Neural cell (in vitro differentiated cells): ENCODE data around the gene SPOP. TPM values are rescaled to one million over a fixed set of nuclear protein-coding genes. Genes with fewer than 3 reads are reported as not detected.

Experiments used
- H2AFZ ChIP-seq: fragments of 200-600, 300-800 bp; sonication (generic), shearing (Covaris generic); 2 replicates; pipeline ENCODE4 v1.6.0; 2014; ENCODE audit warnings: low read depth, mild to moderate bottlenecking, antibody characterized with exemption, low read length, moderate library complexity
- H3F3A ChIP-seq: fragments of 200-600 bp; shearing (Covaris generic); 2 replicates; pipeline ENCODE4 v1.6.1; 2016; ENCODE audit warnings: mild to moderate bottlenecking, moderate library complexity, mixed read lengths, antibody characterized with exemption, low read length; ENCODE audit not compliant: insufficient read depth, poor library complexity, severe bottlenecking
- H3K27ac ChIP-seq: fragments of 200-600, 300-800 bp; sonication (generic), shearing (Covaris generic); 2 replicates; pipeline ENCODE4 v1.5.1; 2014; ENCODE audit warnings: mild to moderate bottlenecking, low read length, moderate library complexity
- H3K27me3 ChIP-seq: fragments of 300-800, 200-600 bp; sonication (generic), shearing (Covaris generic); 2 replicates; pipeline ENCODE4 v1.6.0; 2014; ENCODE audit warnings: mild to moderate bottlenecking, low read depth, low read length, moderate library complexity; ENCODE audit not compliant: insufficient read depth
- H3K36me3 ChIP-seq: fragments of 300-800, 200-600 bp; sonication (generic), shearing (Covaris generic); 2 replicates; pipeline ENCODE4 v1.5.1; 2014; ENCODE audit warnings: mild to moderate bottlenecking, antibody characterized with exemption, low read length, moderate library complexity; ENCODE audit not compliant: insufficient read depth
- H3K4me2 ChIP-seq: fragments of 300-800, 200-600 bp; sonication (generic), shearing (Covaris generic); 2 replicates; pipeline ENCODE4 v1.6.0; 2014; ENCODE audit warnings: mild to moderate bottlenecking, low read length
- H3K4me3 ChIP-seq: fragments of 300-800, 200-600 bp; sonication (generic), shearing (Covaris generic); 2 replicates; pipeline ENCODE4 v1.5.1; 2014; ENCODE audit warnings: mild to moderate bottlenecking, low read length, moderate library complexity
- H3K79me2 ChIP-seq: fragments of 200-600 bp; shearing (Covaris generic); replicated peaks from 2 replicates; pipeline ENCODE4 v1.6.0; 2014; ENCODE audit warnings: mild to moderate bottlenecking, low read length, moderate library complexity; ENCODE audit not compliant: insufficient read depth
- H3K9ac ChIP-seq: fragments of 300-800, 200-600 bp; sonication (generic), shearing (Covaris generic); 2 replicates; pipeline ENCODE4 v1.6.1; 2016; ENCODE audit warnings: mild to moderate bottlenecking, low read length, mixed read lengths
- H3K9me2 ChIP-seq: fragments of 200-600 bp; shearing (Covaris generic); 2 replicates; pipeline ENCODE4 v1.6.1; 2016; ENCODE audit warnings: mild to moderate bottlenecking, low read length, mixed read lengths; ENCODE audit not compliant: insufficient read depth
- H3K9me3 ChIP-seq: fragments of 200-600, 300-800 bp; sonication (generic), shearing (Covaris generic); 2 replicates; pipeline ENCODE4 v1.6.1; 2016; ENCODE audit warnings: mild to moderate bottlenecking, mixed run types, low read length, moderate library complexity, mixed read lengths
- H4K20me1 ChIP-seq: fragments of 200-600 bp; shearing (Covaris generic); 2 replicates; pipeline ENCODE4 v1.6.1; 2016; ENCODE audit warnings: mild to moderate bottlenecking, mixed run types; ENCODE audit not compliant: insufficient read depth
- EP300 ChIP-seq: fragments of 450-650 bp; conservative IDR thresholded peaks from 2 replicates; pipeline ENCODE4 v1.6.1; 2014; ENCODE audit warnings: antibody characterized with exemption, mild to moderate bottlenecking, moderate library complexity; ENCODE audit not compliant: poor library complexity, severe bottlenecking
- EZH2 ChIP-seq: fragments of 200-600, 300-800 bp; shearing (Covaris generic), sonication (generic); IDR thresholded peaks from 2 replicates; pipeline ENCODE4 v1.6.1; 2014; ENCODE audit warnings: antibody characterized with exemption, low read length, borderline replicate concordance, mild to moderate bottlenecking; ENCODE audit not compliant: insufficient read depth, poor library complexity, severe bottlenecking
- MXI1 ChIP-seq: fragments of 450-650 bp; conservative IDR thresholded peaks from 2 replicates; pipeline ENCODE4 v1.6.1; 2014; ENCODE audit warnings: antibody characterized with exemption, mild to moderate bottlenecking; ENCODE audit not compliant: poor library complexity, severe bottlenecking
- POLR2AphosphoS5 ChIP-seq: IDR thresholded peaks from 2 replicates; pipeline ENCODE4 v1.6.1; 2012
- RAD21 ChIP-seq: fragments of 450-650 bp; conservative IDR thresholded peaks from 2 replicates; pipeline ENCODE4 v1.6.1; 2014; ENCODE audit warnings: antibody characterized with exemption, mild to moderate bottlenecking, moderate library complexity
- SMC3 ChIP-seq: fragments of 450-650 bp; conservative IDR thresholded peaks from 2 replicates; pipeline ENCODE4 v1.6.1; 2014; ENCODE audit warnings: antibody characterized with exemption, mild to moderate bottlenecking, moderate library complexity; ENCODE audit not compliant: poor library complexity
- TAF1 ChIP-seq: IDR thresholded peaks from 2 replicates; pipeline ENCODE4 v1.6.1; 2012; ENCODE audit warnings: low read depth
- polyA plus RNA-seq: library from polyadenylated mRNA; depleted of rRNA; stranded (reverse); fragments of >200 nt; gene quantifications from 2 replicates; pipeline ENCODE4 v1.2.3, GENCODE V29; 2014
- TF ChIP-seq, protein P1 (sequence below): fragments of 450-650 bp; IDR thresholded peaks from 2 replicates; pipeline ENCODE4 v1.5.1; 2014; ENCODE audit warnings: antibody characterized with exemption, mild to moderate bottlenecking, moderate library complexity; ENCODE audit not compliant: poor library complexity, severe bottlenecking
- TF ChIP-seq, protein P2 (sequence below): IDR thresholded peaks from 2 replicates; pipeline ENCODE4 v1.6.1; 2012; ENCODE audit warnings: borderline replicate concordance

The SPOP gene
- polyA plus RNA-seq, 1 donor from 2014 or later, result 71.9 TPM

DNA sequence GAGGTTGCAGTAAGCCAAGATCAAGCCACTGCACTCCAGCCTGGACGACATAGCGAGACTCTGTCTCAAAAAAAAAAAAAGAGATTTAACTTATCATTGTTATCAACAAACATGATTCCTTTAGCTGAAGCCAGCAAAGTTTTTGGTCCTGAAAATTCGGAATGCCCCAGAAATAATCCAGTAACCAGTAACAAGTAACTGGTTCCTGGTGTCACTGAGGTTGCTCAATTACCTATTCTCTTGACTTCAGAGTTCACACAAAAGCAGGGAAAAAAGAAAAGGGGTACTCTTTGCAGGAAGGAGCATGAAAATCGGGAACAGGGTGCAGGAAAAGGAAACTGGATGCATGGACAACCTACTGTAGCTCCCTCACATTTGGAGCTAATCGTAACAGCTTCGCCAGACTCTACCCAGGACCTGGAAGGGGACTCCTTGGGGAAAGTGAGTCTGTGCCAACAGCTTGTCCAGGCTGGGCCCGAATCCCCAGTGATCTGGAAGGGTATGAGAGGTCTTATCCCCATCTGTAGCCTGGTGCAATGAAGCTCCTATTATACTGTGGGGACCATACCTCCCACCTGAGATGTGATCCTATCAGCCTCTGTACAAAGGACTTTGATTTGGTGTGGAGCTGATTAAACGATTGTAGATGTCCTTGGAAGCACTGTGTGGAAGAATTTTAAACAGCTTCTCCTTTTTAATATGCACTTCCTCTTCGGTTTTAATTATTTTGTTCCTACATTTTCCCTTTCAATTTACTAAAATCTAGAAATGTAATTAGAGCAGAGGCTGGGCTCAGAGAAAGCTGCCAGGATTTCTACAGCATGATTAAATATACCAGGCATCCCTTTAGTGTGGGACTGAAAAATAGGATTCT, 3.4 kb upstream of the SPOP start:
- Histone ChIP-seq H3K79me2 (peaks cover 9% of the 10 kb centered on the region), H4K20me1 (no peaks in the 10 kb centered on the region), H2AFZ (no peak overlapping the region), H3K9me3 (no peaks in the 10 kb centered on the region), H3K4me3 (no peak overlapping the region), H3K27me3 (no peaks in the 10 kb centered on the region), H3K9me2 (no peaks in the 10 kb centered on the region), H3K9ac (no peak overlapping the region), H3F3A (no peaks in the 10 kb centered on the region), H3K36me3 (no peaks in the 10 kb centered on the region), H3K27ac (no peak overlapping the region), H3K4me2 (no peak overlapping the region)
- TF ChIP-seq, protein P1, sequence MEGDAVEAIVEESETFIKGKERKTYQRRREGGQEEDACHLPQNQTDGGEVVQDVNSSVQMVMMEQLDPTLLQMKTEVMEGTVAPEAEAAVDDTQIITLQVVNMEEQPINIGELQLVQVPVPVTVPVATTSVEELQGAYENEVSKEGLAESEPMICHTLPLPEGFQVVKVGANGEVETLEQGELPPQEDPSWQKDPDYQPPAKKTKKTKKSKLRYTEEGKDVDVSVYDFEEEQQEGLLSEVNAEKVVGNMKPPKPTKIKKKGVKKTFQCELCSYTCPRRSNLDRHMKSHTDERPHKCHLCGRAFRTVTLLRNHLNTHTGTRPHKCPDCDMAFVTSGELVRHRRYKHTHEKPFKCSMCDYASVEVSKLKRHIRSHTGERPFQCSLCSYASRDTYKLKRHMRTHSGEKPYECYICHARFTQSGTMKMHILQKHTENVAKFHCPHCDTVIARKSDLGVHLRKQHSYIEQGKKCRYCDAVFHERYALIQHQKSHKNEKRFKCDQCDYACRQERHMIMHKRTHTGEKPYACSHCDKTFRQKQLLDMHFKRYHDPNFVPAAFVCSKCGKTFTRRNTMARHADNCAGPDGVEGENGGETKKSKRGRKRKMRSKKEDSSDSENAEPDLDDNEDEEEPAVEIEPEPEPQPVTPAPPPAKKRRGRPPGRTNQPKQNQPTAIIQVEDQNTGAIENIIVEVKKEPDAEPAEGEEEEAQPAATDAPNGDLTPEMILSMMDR, result no peak
- TF ChIP-seq TAF1, result no peak
- no peak for TF ChIP-seq EZH2
- TF ChIP-seq SMC3, result no peak
- TF ChIP-seq MXI1, result no peak
- TF ChIP-seq EP300, result no peak
- TF ChIP-seq RAD21, result no peak
- TF ChIP-seq POLR2AphosphoS5, result no peak
- TF ChIP-seq, protein P2, sequence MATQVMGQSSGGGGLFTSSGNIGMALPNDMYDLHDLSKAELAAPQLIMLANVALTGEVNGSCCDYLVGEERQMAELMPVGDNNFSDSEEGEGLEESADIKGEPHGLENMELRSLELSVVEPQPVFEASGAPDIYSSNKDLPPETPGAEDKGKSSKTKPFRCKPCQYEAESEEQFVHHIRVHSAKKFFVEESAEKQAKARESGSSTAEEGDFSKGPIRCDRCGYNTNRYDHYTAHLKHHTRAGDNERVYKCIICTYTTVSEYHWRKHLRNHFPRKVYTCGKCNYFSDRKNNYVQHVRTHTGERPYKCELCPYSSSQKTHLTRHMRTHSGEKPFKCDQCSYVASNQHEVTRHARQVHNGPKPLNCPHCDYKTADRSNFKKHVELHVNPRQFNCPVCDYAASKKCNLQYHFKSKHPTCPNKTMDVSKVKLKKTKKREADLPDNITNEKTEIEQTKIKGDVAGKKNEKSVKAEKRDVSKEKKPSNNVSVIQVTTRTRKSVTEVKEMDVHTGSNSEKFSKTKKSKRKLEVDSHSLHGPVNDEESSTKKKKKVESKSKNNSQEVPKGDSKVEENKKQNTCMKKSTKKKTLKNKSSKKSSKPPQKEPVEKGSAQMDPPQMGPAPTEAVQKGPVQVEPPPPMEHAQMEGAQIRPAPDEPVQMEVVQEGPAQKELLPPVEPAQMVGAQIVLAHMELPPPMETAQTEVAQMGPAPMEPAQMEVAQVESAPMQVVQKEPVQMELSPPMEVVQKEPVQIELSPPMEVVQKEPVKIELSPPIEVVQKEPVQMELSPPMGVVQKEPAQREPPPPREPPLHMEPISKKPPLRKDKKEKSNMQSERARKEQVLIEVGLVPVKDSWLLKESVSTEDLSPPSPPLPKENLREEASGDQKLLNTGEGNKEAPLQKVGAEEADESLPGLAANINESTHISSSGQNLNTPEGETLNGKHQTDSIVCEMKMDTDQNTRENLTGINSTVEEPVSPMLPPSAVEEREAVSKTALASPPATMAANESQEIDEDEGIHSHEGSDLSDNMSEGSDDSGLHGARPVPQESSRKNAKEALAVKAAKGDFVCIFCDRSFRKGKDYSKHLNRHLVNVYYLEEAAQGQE, result no peak

DNA sequence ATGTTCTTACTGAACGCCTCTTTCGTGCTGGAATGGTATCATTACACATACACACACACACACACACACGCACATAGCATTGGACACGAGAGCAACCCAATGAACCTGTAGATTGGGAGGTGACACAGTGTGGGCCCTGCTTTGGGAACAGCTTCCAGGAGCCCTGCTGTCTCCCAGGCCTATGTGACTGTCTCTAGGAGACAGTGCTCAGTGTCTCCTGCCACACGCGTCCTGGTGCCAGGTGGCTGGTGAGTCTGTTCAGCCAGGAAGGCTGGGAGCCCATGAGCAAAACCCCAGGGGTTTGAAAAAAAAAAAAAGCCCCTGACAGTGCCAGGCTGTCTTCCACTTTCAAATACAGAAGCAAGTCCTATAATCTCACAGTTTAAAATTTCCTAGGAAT, 2.4 kb upstream of the SPOP start:
- H4K20me1 ChIP-seq, result no peaks in the 10 kb centered on the region
- peaks cover 19% of the 10 kb centered on the region for H3K79me2 ChIP-seq
- no peaks in the 10 kb centered on the region for H3K27me3 ChIP-seq
- H3K36me3 ChIP-seq, result no peaks in the 10 kb centered on the region
- H3K4me2 ChIP-seq, result no peak overlapping the region
- no peak overlapping the region for H2AFZ ChIP-seq
- H3K9me3 ChIP-seq, result no peaks in the 10 kb centered on the region
- TF ChIP-seq POLR2AphosphoS5, result no peak
- H3K9me2 ChIP-seq, result no peaks in the 10 kb centered on the region
- no peak overlapping the region for H3K27ac ChIP-seq
- no peak overlapping the region for H3K9ac ChIP-seq
- H3K4me3 ChIP-seq, result no peak overlapping the region
- no peaks in the 10 kb centered on the region for H3F3A ChIP-seq
